Stomach (tissue), 4 donors: ENCODE results near the gene RCN1.

ENCODE experiments used
- EP300 ChIP-seq: sonication (generic); formaldehyde crosslinking; IDR thresholded peaks from one replicate; pipeline ENCODE4 v1.6.1; 2017; ENCODE audit warnings: antibody characterized with exemption
- POLR2AphosphoS5 ChIP-seq, 3 donors: sonication (generic); formaldehyde crosslinking; IDR thresholded peaks; one replicate each; pipeline ENCODE4 v1.6.1; 2016; ENCODE audit warnings: antibody characterized with exemption in 3 of 3
- TF ChIP-seq, protein P1 (sequence below), 7 experiments: fragments of 450-650 bp in 4 of 7; fragments of 200-600 bp in 3 of 7; sonication (generic) in 3 of 7; IDR thresholded peaks; one replicate each; pipeline ENCODE4 v1.5.1; 2016 to 2019; ENCODE audit warnings: antibody characterized with exemption in 7 of 7, control low read depth in 2 of 7, mild to moderate bottlenecking in 1 of 7

GRCh38 chr11:32045456-32045855 is 45.4 kb upstream of the RCN1 start:
- TF ChIP-seq, protein P1, sequence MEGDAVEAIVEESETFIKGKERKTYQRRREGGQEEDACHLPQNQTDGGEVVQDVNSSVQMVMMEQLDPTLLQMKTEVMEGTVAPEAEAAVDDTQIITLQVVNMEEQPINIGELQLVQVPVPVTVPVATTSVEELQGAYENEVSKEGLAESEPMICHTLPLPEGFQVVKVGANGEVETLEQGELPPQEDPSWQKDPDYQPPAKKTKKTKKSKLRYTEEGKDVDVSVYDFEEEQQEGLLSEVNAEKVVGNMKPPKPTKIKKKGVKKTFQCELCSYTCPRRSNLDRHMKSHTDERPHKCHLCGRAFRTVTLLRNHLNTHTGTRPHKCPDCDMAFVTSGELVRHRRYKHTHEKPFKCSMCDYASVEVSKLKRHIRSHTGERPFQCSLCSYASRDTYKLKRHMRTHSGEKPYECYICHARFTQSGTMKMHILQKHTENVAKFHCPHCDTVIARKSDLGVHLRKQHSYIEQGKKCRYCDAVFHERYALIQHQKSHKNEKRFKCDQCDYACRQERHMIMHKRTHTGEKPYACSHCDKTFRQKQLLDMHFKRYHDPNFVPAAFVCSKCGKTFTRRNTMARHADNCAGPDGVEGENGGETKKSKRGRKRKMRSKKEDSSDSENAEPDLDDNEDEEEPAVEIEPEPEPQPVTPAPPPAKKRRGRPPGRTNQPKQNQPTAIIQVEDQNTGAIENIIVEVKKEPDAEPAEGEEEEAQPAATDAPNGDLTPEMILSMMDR (IDR thresholded peaks at IDR 0.05): no peak
- TF ChIP-seq EP300 (no peak), POLR2AphosphoS5 (IDR thresholded peaks at IDR 0.05) (no peak)
